Fibroblast of skin of right quadriceps (primary cell): ENCODE results near the gene MAT1A.
"Not testable (repeated sequence)": the region's sequence is repeated elsewhere in the genome, so short reads cannot be mapped to it uniquely, and the experiment has no call there.

Source experiments
- DNase-seq: peaks from one replicate; pipeline ENCODE4 v3.0.0-alpha.2; 2013

Gene MAT1A

GRCh38 chr10:80264081-80265056 is 25.1 kb downstream of the MAT1A start:
- DNase-seq, result no peak

DNA sequence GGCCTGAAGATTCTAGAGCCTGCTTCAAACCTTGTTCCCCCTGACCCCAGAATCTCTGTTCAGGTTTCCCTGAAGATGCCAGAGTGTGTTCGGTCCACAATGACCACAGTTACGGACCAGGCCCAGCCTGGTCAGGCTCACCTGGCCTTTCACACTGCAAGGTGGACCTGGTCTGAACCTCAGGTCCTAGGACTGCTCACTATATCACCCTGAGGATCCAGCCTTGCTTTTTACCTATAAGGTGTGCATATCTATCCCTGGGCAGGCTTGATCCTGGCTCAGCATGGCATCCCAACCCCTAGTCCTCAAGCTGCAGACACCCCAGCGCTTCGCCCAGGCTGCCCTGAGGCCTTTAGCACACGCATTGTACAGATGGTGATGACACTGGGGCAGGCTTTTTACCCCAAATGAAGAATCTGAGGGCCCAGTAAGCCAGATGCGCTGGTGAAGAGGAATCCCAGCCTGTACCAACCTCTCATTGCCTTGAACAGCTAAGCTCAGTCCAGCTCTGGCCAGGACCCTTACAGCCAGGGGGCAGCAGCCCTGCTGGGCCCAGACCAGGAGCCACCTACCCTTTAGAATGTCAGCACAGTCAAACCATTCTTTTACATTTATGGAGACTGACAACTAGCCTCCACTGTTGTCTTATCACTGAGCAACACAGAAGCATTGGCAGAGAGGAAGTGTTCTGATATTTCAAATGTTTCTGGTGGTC is 28.0 kb downstream of the MAT1A start:
- DNase-seq, result no peak

DNA sequence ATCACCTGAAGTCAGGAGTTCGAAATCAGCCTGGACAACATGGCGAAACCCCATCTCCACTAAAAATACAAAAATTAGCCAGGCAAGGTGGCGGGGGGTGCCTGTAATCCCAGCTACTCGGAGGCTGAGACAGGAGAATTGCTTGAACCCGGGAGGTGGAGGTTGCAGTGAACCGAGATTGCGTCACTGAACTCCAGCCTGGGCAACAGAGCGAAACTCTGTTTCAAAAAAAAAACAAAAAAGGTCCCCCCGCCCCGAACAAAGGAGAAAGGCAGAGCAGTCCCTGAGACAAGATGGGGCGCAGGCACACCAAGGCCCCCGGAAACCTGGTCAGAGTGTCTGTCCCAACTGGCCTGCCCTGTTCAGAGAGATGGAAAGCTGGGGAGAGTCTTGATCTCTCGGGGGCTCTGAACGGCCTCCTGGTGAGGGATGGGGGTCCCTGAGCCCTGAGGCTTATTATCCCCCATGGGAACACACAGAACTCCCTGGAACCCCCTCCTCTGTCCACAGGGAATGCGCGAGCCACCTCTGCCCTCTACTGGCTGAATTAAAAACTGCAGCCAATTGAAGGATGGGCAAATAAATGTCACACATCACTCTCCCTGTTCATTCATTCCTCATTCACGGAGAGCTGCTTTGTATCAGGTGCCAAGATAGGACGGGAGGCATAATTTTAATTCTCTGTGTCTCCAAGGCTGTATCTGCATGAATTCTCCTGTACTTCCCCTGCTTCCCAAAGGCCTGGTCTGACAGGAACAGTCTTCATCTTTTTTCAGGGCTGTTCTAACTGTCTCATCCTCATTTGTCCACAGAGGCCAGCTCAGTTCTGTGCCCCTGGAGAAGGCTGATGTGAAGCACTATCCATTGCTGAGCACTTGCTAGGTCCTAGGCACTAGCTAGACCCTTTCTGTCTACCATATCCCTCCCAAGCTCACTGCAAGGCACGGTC is 28.9 kb downstream of the MAT1A start:
- peak; percentile 22 for DNase-seq

- no peak for DNase-seq
Observed at GRCh38 chr10:80259405-80259871, 30.0 kb downstream of the MAT1A start.

GRCh38 chr10:80256798-80257197 is 32.7 kb downstream of the MAT1A start:
- not testable (repeated sequence) for DNase-seq

DNA sequence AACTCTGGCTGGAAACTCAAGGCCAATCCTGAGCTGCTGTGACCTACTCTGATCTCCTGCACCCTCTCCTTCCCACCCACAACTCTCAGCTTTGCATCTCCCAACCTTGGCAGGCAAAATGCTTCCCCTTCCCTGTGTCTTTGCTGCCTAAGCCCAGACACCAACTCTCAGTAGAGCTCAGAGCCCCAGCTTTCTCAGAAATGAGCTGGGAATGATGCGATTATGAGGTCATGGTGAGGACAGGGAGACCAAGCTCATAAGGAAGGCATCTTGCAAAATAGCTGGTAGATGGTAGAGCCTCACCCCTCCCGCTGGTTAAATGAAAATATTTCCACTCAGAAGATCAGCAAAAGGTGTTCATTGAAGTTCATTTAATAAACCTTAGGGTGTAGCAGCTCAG is 34.7 kb downstream of the MAT1A start:
- DNase-seq, result not testable (repeated sequence)

DNA sequence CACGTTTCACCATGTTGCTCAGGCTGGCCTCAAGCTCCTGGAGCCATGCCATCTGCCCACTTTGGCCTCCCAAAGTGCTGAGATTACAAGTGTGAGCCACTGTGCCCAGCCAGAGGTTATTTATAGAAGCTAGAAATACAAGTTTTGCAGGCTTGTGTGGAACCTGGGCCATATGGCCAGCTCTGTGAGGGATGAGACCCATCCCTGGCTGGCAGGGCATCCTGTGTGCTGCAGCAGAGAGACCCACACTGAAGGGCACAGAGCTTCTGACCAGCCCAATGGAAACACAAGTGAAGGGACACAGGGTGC is 35.5 kb downstream of the MAT1A start:
- not testable (repeated sequence) for DNase-seq

GRCh38 chr10:80253266-80253962 is 36.0 kb downstream of the MAT1A start:
- DNase-seq, result no peak

DNA sequence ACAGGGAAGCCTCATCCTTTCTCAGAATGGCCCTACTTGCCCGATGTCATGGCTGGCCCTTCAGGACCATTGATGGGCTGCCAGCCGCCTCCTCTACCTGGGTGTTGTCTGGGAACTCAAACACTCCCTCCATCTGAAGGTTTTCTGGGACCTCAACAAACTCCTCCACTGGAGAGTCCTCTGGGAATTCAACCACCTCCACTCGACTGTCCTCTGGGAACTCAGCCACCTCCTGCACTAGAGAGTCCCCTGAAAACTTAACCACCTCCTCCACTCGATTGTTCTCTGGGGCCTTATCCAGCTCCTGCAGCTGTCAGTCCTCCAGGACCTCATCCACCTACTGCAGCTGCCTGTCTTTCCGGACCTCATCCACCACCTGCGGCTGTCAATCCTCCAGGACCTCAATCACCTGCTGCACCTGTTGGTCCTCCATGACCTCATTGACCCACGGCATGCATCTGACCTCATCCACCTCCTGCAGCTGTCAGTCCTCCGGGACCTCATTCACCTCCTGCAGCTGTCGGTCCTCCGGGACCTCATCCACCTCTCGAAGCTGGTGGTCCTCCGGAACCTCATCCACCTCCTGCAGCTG is 37.1 kb downstream of the MAT1A start:
- DNase-seq, result no peak

- not testable (repeated sequence) for DNase-seq
Observed at GRCh38 chr10:80251703-80252280, 37.7 kb downstream of the MAT1A start.

DNA sequence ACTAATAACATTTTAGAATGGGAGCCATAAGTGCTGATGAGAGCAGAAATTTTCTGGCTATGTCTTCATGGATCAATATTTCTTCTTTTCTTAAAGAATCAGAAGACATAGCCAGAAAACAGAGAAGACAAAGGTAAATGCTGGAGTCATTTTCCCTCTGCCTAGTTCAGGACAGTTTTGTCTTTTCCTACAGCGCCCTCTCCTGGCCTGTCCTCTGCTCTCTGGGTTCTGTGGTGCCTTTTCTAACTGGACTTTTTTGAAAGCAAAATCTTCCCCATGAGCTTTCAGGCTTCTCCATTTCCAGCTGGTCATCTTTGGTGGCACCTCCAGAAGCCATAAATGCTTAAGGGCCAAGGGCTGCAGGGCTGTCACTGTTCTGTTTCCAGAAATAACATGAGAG is 39.1 kb downstream of the MAT1A start:
- DNase-seq, result not testable (repeated sequence)

DNA sequence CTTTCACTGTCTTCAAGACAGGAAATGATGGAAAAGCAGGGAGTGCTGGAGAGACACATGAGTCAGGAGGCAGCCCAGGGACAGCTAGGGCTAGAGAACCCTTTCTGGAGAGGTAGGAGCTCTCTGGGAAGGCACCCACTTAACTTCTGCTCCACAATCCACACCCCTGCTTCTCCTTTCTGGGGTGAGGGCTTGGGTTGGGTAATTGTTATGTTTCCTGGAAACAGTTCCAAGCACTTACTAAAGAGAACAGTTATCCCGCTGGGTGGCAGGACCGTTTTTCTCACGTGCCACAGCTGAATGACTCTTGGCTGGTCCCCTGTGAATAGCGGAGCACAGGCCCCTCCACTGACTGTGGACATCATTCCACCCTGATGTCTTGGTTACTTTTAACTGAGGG is 39.6 kb downstream of the MAT1A start:
- not testable (repeated sequence) for DNase-seq

DNA sequence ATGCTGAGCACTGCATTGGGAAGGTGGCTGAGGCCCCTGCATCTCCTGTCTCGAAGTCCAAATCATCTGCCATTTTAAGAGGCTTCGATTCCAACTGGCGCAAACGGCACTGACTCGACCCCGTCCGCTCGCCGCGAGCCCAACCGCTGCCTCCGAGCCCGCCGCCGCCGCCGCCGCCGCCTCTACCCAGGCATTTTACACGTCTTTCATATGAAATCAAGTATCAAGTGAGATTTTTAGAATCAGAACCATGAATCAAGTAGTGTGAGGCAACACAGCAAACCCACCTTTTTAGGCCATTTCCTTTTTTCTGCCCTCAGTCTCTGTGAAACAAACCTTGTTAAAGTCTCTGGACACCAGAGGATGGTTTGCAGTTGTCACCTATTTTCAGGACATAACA is 41.8 kb downstream of the MAT1A start:
- DNase-seq, result not testable (repeated sequence)

GRCh38 chr10:80244371-80244770 is 45.1 kb downstream of the MAT1A start:
- peak; percentile 59 for DNase-seq

- DNase-seq, result not testable (repeated sequence)
Observed at GRCh38 chr10:80242341-80242740, 47.1 kb downstream of the MAT1A start.

DNA sequence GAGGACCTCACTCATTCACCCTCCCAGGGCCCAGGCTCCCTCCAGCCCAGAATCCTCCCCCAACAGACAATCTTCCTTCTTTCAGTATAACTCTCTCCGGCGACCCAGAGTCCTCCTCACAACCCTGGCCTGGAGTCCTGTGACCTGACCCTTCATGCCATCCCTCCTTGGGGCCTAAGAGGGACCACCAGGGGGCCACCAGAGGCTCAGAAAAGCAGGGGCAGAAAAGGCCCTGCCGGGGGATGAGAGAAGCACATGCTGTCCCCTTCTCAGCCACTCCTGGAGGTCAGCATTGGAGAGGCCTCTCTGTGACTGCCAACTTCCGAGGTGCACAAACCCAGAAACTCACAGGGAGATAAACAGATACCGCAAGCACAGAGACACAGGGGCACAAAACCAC is 53.0 kb downstream of the MAT1A start:
- not testable (repeated sequence) for DNase-seq

- not testable (repeated sequence) for DNase-seq
Observed at GRCh38 chr10:80234331-80235235, 54.9 kb downstream of the MAT1A start.

- DNase-seq, result not testable (repeated sequence)
Observed at GRCh38 chr10:80233871-80234270, 55.6 kb downstream of the MAT1A start.

DNA sequence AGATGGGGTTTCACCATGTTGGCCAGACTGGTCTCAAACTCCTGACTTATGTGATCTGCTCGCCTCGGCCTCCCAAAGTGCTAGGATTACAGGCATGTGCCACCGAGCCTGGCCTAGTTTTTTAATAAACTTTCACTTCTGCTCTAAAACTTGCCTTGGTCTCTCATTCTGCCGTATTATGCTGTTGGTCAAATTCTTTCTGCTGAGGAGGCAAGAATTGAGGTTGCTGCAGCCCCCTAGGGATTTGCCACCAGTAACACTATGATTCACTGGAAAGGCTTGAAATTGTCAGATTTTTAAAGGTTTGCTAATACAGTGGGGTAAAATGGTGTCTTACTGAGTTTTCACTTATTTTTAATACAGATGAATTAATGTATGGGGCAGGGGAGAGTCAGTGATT is 62.7 kb downstream of the MAT1A start:
- peak; percentile 74 for DNase-seq

DNA sequence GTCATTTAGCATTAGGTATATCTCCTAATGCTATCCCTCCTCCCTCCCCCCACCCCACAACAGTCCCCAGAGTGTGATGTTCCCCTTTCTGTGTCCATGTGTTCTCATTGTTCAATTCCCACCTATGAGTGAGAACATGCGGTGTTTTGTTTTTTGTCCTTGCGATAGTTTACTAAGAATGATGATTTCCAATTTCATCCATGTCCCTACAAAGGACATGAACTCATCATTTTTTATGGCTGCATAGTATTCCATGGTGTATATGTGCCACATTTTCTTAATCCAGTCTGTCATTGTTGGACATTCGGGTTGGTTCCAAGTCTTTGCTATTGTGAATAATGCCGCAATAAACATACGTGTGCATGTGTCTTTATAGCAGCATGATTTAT is 66.4 kb downstream of the MAT1A start:
- DNase-seq, result not testable (repeated sequence)
